DMS79 (cell line): ENCODE measurements around the gene NCAPG2.
"Not testable (repeated sequence)": the region's sequence is repeated elsewhere in the genome, so short reads cannot be mapped to it uniquely, and the experiment has no call there.

Experiments used
- DNase-seq: peaks from one replicate; lab custom pipeline; 2025; lab: John Stamatoyannopoulos, UW

The NCAPG2 gene

DNA sequence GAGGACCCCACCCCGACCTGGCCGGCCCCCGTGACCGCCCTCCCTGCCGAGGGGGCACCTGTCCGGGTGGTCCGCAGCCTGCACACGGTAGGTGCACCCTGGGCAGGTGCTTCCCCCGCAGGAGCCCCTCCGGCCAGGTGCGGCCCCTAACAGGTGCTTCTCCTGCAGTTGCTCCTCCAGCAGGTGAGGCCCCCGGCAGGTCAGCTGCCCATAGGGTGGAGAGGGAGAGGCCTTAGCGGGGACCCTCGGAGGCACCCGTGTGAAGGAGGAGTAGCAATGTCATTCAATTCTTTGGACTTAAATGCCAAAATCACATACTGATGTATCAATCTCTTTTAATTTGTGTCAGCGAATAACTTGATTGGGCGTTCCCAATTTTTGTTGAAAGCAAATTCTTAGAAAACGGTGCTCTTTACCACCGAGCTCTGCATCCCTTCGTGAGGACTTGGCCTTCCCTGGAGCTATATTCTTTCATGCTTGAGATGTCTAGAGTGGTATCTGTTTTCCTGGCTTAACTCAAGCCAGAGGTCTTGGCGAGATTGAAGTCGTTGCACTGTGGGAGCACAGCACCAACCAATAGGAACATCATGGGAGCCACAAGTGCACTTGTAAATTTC, 738 bp upstream of the NCAPG2 start:
- DNase-seq: peak; percentile 73

DNA sequence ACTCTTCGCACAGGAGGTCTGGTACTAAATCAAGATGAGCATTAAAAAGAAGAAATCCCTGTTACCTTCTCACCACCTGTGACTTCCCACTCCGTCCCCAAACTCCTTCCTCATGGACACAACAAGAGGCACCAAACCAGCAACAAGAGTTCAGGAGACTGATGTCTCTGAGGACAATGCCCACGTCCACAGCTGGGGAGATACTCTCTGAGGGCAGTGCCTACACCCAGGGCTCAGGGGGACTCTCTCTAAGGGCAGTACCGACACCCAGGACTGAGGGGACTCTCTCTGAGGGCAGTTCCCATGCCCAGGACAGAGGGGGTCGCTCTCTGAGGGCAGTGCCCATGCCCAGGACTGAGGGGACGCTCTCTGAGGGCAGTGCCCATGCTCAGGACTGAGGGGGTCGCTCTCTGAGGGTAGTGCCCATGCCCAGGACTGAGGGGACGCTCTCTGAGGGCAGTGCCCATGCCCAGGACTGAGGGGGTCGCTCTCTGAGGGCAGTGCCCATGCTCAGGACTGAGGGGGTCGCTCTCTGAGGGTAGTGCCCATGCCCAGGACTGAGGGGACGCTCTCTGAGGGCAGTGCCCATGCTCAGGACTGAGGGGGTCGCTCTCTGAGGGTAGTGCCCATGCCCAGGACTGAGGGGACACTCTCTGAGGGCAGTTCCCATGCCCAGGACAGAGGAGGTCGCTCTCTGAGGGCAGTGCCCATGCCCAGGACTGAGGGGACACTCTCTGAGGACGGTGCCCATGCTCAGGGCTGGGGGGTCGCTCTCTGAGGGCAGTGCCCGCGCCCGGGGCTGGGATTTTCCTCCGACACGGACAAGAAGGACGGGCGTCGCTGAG, 703 bp downstream of the NCAPG2 start:
- DNase-seq: not testable (repeated sequence)

DNA sequence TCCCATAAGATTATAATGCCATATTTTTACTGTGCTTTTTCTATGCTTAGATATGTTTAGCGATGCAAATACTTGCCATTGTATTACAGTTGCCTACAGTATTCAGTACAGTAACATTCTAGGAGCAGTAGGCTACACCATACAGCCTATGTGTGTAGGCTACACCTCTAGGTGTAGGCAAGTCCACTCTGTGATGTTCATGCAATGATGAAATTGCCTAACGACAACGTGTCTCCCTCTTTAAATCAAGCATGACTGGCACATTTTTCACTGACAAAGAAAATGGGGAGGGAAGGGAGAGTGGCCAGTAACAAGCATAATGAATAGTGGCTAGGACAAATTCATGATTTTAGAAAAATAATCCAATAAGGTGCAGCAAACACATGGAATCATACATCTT, 1.7 kb downstream of the NCAPG2 start:
- DNase-seq: no peak

DNA sequence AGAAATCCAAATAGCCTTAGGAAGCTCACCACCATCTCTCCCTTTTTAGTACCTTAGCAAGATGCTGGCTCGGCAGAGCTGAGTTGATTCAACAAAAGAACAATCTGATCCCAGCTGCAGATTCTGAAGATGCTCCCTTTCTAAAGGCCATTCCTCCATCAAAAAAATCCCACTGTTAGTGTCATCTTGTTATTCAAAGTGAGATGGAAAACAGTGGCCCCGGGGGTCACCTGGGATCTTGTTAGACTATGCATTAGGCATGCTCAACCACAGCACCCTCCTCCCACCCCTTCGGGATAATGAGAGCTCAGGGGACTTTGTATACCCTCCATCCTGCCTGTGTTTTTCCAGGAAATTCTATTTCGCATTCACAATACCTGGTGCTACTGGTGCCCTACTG, 2.4 kb downstream of the NCAPG2 start:
- DNase-seq: no peak

DNA sequence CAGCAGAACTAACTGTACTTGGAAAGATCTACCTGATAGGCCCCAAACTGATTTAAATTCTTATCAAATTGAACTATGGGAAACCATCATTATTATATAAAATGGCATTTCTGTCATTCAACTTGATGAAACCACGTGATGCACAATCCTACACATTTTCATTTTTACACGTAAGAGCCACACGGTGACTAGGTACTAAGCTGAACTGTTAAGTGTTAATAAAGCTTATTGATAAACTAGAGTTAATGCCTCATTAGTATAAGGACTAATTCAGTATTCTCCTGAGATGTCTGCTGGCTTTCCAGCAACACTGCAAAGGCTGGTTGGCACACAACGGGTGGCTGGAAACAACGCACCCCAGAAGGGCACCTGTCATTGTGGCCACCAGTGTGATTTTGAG, 4.6 kb downstream of the NCAPG2 start:
- DNase-seq: no peak

DNA sequence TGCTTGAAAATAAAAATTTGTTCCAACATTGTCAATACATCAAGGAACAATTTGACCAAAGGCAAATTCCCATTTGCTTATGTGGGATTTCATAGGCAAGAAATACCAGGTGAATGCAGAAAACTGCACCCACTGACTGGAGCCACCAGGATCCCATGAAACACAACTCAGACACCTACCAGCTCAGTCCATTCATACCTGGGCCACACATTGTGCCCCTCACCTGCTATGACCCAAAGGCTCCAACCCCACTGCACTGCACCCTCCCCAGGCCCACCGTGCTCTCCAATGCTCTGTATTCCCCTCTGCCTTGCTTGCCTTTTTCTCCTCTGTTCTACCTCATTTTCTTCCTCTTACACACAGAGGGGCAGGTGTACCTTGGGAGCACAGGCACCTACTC, 5.3 kb downstream of the NCAPG2 start:
- DNase-seq: no peak

DNA sequence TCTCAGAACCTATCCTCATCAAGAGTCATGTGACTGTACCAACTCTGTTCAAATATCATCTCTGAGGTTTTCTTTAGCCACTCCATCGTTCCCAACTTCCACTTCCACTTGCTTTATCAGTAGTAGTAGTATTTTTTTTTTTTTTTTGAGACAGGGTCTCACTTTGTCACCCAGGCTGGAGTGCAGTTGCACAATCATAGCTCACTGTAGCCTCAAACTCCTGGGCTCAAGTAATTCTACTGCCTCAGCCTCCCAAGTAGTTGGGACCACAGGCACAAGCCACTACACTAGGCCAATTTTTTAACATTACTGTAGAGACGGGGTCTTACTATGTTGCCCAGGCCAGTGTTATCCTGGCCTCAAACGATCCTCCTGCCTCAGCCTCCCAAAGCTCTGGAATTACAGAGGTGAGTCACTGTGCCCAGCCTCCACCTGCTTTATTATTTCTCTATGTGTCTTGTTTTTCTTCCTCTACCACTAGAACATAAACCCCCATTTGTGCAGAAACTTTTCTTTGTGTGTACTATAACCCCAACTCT, 5.9 kb downstream of the NCAPG2 start:
- no peak for DNase-seq

DNA sequence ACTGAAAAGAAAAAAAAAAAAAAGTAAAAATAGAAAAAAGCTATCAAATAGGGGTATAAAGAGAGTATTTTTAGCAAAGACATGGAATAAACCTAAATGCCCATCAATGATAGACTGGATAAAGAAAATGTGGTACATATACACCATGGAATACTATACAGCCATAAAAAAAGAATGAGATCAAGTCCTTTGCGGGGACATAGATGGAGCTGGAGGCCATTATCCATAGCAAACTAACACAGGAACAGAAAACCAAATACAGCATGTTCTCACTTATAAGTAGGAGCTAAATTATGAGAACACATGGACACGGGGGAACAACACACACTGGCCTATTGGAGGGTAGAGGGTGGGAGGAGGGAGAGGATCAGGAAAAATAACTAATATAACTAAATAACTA, 7.0 kb downstream of the NCAPG2 start:
- DNase-seq: not testable (repeated sequence)

DNA sequence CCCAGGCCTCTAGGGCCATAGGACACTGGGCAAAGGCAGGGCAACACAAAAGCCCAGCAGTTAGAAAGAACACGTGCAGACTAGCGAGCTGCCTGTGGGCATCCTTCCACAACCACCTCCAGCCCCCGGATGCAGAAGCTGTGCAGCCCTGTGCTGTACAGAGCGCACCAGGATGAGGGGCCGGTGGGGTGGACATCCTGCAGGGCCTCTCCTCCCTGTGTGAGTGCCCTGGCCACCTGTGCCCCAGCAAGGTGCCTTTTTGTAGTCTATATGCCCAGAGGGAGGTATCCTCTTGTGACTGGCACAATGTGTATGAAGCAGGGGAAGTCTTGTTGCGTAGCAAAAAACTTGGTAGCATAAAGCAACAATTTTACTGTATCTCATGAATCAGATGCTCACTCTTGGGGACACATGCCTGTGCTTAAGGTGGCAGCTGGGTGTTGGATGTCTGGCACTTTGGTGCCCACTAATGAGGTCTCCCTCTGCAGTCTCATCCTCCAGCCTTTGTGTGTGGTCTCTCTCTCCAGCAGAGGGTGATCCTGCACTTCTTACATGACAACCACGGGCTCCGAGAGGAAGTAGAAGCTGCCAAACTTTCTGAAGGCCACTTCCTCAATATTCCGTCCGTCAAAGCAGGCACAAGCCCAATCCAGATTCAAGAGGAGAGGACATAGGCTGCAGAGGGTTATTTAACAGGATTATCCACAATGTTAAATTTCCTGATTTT, 8.7 kb downstream of the NCAPG2 start:
- DNase-seq: no peak

DNA sequence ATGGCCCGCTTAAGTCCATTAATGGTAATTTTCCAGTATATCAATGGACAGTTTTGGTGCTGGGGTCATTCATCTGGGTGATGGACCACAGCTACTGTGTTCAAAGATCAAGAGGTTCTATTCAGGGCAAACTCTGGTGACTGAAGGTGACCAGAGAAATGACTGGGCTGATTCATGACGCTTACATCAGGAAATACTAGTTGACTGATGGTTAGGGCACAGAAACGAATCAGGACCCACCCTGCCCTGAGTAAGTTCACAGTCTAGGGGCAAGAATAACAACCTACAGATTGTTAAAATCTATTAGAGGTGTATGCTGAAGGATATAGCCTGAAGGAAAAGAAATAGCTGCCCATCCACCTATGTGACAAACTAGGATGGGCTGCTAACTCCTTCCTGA, 9.5 kb downstream of the NCAPG2 start:
- no peak for DNase-seq

DNA sequence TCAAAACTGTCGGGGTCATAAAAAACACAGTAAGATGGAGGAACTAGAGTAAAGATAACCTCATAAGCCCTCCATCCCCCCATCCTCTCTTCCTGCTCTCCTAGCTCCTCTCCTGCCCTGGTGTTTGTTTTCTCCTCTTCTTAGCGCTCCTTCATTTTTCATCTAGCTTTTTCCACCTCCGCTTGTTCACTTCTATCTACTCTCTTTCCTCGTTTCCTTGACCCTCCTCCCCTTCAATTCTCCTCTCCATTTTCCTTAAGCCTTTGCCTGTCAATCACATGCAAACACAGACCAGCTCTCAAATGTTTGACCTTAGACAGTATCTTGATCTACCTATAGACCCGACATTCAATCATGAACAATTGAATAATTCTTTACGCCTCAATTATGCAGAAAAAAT, 10.0 kb downstream of the NCAPG2 start:
- DNase-seq: no peak

DNA sequence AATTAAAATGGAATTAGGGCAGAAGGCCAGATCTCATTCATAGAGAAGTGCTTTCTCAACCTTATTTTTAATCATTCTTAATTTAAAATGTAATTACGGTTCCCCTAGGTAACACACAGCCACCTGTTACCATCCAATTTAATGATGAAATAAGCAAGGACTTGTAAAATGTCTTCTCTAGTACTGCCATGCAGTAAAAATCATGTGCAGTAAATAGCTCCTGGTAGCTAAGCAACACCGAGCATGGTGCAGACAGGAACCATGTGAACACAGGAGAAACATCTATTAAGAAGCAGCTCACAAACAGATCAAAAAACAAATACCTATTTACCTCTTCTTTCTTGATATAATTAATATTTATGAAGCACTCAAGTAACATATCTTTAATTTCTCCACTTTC, 15.1 kb downstream of the NCAPG2 start:
- no peak for DNase-seq

DNA sequence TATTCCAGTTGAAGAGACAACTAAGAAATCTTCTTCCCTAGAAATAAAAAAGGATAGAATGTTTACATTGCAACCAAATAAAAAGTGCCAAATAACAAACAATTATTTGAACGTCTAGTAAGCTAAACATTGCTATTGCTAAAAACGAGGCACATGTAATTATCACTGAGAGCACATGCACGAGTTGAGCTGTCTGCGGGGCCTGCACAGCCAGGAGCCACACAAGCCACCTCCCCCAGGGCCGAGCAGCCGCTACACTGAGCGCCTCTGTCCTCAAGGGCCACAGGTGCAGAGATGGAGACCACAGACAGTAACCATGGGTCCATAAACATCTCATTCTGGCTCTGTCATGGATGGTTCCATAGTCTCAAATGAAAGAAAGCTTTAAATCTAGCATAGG, 17.2 kb downstream of the NCAPG2 start:
- DNase-seq: no peak

DNA sequence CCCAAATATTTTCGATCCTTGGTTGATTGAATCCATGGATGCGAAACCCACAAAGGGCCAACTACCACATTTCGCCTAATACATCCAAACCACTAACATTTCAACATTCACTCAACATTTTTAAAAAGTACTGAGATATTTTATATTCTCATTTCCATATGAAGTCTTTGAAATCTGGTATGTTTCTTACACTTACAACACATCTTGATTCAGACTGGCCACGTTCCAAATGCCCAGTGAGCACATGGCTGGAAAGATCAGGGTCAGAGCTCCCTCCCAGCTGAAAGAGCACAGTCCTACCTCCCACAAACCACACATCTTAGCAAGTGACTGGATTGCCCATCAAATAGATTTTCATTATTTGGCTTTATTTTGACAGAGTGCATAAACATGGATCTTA, 18.9 kb downstream of the NCAPG2 start:
- DNase-seq: no peak

DNA sequence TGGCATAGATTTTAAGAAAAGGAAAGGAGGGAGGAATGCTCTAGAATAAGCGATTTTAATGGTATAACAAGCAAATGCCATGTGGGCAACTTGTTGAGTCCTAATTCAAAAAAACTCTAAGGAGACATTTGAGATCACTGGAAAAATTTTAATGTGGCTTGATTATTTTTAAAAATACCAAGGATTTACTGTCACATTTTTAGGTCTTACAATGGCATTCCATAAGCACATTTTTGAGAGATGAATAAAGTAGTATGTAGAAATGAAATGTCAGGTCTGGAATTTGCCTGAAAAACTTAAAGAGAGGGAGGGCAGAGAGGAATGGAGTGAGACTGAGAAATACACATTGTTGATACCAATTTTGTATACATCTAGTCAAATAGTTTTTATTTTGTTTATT, 20.3 kb downstream of the NCAPG2 start:
- no peak for DNase-seq

DNA sequence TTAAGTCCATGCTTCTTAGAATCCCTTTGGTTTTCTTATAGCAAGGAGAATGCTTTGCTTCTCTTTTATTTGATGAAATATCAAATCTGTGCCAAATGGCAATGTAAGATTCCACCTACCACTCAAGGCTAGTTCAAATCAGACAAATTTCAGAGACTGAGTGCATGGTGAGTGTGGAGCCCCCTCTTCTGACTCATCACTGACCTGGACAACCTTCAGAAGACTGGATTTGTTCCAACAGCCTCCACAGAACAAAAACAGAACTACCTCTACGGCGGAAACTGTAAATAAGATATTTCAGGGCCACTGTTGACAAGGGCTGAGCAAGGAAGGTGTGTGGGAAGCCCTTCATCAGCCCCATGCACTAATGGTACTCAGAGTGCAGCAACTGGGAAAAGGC, 21.1 kb downstream of the NCAPG2 start:
- no peak for DNase-seq

DNA sequence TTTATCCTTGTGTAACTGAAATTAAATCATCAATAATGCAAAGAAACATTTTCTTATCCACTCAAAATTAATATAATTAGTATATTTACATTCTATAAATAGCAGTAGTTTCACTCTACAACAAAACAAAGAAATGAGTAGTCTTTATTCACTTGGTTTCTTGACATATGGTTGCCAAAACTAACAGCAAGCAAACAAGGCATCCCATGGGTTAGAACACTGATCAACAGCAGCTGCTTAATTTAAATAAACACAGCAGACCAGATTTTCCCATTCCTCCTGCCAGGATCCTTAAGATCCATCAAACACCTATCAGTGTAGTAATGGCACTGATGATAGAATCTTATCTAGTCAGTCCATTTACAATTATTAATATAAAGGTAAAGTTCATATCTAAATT, 22.1 kb downstream of the NCAPG2 start:
- DNase-seq: no peak

DNA sequence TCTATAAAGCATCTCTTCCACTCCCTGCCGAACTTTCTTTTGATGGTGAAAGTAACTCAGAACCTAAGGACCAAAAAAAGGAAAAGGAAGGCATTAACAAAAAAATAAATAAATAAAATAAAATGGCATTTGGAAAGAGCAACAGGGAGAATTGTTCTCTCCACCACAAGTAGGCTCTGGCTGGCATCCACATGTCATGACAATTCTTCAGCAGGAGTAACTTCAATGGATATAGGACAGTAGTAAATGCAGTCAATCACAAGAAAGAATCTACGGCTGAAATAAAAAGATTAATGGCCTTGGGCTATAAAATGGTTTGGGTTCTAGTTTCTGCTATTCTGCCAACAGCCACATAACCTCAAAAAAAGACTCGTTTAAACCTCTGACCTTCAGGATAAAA, 23.9 kb downstream of the NCAPG2 start:
- DNase-seq: no peak

DNA sequence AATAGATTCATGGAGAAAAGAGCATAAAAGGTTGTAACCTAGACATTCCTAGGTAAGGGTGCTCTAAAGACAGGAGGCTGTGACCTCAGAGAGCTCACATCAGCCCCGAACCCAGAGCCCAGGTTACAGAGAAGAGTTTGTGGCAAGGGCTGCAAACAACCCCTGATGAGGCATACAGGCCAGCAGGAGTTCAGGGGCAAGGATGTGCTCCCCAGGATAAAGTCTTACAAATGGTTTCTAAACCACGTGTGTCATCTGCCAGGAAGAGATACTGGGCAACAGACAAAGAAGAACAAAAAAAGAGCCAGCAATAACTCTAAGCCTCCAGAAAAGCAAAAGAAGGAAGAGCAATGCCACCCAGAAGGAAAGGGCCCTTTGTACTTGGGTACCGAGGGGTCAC, 27.7 kb downstream of the NCAPG2 start:
- no peak for DNase-seq

DNA sequence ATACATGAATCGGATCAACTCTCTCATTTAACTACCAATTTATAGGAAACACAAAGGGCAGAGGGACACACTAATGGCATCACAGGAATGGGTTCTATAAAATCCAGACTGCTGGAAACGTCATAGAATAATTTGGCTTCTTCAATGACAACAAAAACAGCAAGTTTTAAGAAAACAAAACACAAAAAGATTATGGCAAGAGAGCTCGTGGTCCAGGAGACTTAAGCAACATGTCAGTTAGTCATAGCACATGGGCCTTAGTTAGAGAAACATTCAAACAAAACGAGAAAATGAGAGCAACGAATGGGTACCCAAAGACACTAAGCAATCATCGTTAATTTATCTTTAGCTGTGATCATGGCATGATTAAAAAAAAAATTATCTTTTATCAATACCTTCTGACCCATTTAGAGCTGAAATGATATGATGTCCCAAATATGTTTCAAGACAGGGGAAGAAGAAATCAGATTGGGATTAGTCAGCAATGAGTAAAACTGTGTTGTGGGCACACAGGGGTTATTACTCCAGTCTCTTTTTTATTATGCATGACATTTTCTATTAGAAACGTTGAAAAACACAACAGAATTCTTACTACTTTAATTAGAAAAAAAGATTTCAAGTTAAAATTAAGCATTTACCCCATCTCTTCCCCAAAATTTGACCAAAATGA, 28.3 kb downstream of the NCAPG2 start:
- DNase-seq: no peak

DNA sequence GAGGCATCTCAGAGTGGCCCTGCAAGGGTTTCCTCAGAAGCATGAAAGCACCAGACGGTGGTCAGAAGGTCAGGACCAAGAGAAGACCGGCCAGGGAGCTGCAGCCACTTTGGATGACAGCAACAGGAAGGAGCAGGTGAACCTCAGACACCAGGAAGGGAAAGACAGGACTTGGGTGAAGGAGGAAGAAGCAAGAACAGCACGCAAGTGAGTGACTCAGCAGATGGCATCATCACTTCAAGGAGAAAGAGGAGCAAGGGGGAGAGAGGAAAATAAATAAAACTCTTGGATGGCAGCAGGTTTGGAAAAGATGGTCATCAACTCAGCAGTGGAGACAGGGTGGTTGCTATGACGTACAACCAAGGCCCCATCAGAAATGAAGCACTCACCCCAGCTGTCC, 31.6 kb downstream of the NCAPG2 start:
- DNase-seq: no peak

DNA sequence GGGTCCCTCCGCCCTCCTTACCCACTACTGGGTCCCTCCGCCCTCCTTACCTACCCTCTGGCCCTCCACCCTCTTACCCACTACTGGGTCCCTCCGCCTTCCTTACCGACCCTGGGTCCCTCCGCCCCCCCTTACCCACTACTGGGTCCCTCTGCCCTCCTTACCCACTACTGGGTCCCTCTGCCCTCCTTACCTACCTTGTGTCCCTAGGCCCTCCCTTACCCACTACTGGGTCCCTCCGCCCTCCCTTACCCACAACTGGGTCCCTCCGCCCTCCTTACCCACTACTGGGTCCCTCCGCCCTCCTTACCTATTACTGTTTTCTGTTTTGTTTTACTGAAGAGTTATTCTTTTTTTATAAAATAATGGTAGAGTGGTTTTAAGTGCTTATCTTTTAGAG, 36.5 kb downstream of the NCAPG2 start:
- DNase-seq: not testable (repeated sequence)
